Epithelial cell of proximal tubule (primary cell): Measurements from ENCODE around the gene RBM33. TPM values are rescaled to one million over a fixed set of nuclear protein-coding genes. Genes with fewer than 3 reads are reported as not detected.

Experiments used
- DNase-seq: peaks from one replicate; pipeline ENCODE4 v3.0.0-alpha.2; 2011; ENCODE audit warnings: low read depth
- H3K4me3 ChIP-seq: 2 replicates; pipeline ENCODE4 v1.5.1; 2011; ENCODE audit warnings: low read depth, mild to moderate bottlenecking, low read length
- total RNA-seq: library from RNA; depleted of rRNA; stranded (reverse); fragments of >200 nt; gene quantifications from 2 replicates; pipeline ENCODE4 v1.2.3, GENCODE V29; 2015
- TF ChIP-seq, protein P1 (sequence below): conservative IDR thresholded peaks from 2 replicates; pipeline ENCODE4 v1.5.1; 2012; ENCODE audit warnings: low read depth, mild to moderate bottlenecking, low read length

RBM33 gene
- total RNA-seq, 1 donor from 2014 or later, result 18.0 TPM

DNA sequence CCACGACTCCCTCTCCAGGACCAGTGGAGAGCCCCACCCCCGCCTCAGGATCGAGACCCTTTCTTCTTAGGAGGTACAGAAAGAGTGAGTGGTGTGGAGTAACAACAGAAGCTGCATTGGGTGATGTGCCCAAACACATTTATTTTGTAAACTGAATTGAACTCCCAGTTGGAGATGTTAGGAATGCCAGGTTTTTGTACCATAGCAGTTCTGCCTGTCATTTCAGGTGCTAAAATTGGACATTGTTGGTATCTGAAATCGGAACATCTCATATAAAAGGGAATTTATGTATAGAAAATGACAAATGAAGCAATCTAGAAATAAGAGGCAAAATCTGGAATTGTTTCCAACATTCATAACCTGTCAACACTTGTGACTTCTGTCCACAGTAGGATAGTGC is 93.1 kb downstream of the RBM33 start:
- TF ChIP-seq, protein P1, sequence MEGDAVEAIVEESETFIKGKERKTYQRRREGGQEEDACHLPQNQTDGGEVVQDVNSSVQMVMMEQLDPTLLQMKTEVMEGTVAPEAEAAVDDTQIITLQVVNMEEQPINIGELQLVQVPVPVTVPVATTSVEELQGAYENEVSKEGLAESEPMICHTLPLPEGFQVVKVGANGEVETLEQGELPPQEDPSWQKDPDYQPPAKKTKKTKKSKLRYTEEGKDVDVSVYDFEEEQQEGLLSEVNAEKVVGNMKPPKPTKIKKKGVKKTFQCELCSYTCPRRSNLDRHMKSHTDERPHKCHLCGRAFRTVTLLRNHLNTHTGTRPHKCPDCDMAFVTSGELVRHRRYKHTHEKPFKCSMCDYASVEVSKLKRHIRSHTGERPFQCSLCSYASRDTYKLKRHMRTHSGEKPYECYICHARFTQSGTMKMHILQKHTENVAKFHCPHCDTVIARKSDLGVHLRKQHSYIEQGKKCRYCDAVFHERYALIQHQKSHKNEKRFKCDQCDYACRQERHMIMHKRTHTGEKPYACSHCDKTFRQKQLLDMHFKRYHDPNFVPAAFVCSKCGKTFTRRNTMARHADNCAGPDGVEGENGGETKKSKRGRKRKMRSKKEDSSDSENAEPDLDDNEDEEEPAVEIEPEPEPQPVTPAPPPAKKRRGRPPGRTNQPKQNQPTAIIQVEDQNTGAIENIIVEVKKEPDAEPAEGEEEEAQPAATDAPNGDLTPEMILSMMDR, result no peak
- H3K4me3 ChIP-seq, result no peak overlapping the region
- no peak for DNase-seq

DNA sequence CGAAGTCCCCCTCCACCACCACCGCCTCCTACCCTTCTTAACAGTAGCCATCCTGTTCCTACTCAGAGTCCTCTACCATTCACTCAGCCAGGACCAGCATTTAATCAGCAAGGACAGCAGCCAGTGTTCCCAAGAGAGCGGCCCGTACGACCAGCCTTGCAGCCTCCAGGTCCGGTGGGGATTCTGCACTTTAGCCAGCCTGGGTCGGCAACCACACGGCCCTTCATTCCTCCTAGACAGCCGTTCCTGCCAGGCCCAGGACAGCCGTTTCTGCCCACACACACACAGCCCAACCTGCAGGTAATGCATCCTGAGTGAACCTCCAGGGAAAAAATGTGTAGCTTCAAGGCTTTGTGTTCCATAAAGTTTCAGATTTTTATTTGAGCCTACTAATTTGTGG is 93.6 kb downstream of the RBM33 start:
- TF ChIP-seq, protein P1, result no peak
- DNase-seq, result no peak

DNA sequence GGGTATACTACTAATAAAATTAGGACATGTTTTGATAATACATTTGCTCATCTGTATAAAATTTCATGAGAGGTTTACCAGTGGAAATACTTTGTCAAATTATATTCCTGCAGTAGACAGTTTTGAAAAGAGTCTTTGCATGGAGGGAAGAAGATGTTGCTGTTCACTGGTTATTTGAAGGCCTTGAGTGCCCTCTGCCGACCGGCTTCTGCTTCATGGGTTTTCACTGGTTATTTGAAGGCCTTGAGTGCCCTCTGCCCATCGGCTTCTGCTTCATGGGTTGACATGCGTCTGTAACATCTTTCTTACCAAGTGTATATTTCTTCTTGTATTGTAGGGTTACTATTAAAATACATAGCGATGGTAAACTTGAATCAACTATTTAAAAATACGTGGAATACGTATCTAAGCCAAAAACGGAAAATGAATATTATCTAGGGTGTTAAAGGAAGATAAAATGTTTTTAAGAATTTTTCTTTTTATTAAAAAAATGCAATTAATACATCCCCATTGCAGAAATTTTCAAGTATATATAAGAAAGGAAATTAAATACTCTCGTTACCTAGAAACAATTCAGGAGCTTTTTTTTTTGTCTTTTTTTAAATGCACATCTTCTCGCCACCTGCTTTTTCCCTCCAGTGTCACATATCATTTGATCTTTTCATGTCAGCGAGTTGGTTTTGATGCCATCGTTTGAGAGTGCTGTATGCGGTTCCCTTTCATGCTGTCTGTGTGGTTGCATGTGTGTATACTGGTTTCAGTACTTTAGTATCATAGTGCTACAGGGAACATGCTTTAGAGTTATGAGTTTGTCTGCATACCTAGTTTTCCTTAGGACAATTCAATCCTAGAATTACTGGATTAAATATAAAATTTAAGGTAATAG is 94.4 kb downstream of the RBM33 start:
- TF ChIP-seq, protein P1, result peak; percentile 66
- no peak overlapping the region for H3K4me3 ChIP-seq

More for the DNA sequence above, 93.6 kb downstream of the RBM33 start:
- no peak overlapping the region for H3K4me3 ChIP-seq

DNA sequence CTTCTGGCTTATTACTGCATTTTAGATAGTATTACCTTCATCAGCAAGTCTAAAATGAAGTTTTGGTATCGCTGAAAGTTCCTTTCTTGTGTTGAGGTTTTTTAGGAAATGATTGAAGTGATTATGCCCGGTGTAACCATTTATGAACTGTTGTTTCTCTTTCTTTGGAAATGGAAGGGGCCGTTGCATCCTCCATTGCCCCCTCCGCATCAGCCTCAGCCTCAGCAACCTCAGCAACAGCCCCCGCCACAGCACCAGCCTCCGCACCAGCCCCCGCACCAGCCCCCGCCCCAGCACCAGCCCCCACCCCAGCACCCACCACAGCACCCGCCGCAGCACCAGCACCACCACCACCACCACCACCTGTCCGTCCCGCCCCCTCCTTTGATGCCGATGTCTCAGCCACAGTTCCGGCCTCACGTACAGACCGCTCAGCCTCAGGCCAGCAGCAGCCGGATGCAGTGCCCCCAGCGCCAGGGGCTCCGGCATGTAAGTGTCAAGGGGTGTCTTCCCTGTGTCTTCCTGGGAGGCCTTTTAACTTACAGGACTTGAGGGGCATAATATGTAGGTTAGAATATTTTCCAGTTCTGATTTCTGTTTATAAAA is 95.2 kb downstream of the RBM33 start:
- TF ChIP-seq, protein P1, result no peak
- no peak overlapping the region for H3K4me3 ChIP-seq
- DNase-seq, result no peak

More for the DNA sequence above, 94.4 kb downstream of the RBM33 start:
- DNase-seq, result peak; percentile 39

DNA sequence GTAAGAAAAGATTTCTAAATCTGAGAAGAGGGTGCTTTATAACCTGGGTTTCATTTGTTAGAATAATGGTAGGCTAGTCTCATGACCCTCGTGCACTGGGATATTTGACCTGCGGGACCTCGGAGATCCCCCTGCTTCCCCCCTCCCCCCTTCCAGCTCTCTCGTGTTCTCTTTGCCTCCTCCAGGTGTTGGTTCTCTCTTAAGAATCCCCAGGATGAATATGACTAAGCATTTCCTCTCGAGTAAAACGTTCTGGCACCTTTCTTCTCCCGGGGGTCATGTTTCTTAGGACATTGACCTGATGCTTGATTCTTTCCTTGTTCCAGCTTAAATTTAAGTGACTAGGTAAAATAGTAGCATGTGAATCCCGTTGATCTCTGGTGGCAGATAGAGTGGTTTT is 96.6 kb downstream of the RBM33 start:
- H3K4me3 ChIP-seq, result no peak overlapping the region
- TF ChIP-seq, protein P1, result no peak
- no peak for DNase-seq

DNA sequence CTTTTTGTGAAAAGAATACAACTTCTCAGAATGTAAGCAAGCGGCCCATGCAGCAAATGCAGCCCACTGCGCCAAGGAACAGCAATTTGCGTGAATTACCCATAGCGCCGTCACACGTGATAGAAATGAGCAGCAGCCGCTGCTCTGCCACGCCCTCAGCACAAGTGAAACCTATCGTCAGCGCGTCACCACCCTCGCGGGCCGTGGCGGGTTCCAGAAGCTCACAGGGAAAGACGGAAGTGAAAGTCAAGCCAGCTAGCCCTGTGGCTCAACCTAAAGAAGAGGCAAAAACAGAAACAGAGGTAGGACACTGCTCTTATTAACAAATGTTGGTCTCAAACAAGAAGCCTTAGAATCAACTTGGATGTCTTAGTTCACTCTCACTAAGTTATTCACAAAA is 97.3 kb downstream of the RBM33 start:
- TF ChIP-seq, protein P1, result no peak
- DNase-seq, result no peak
- H3K4me3 ChIP-seq, result no peak overlapping the region
